Sciatic nerve (tissue), 2 donors: ENCODE results near the gene STATH. TPM values are rescaled to one million over a fixed set of nuclear protein-coding genes. Genes with fewer than 3 reads are reported as not detected.
"Not testable (repeated sequence)": the region's sequence is repeated elsewhere in the genome, so short reads cannot be mapped to it uniquely, and the experiment has no call there.

Source experiments
- ATAC-seq: fragments of 200-7000 bp; cut with Tn5 transposase; one replicate; pipeline ENCODE4 v1.9.1; 2020; ENCODE audit warnings: mild to moderate bottlenecking, moderate library complexity
- DNase-seq: peaks from one replicate; pipeline ENCODE4 v3.0.0-alpha.2; 2020; ENCODE audit warnings: low spot score
- intact Hi-C: fragments of 100-400 bp; cut with DNase I; formaldehyde crosslinking; loops from one replicate; pipeline ENCODE4 v1.14.2; 2022
- total RNA-seq: library from RNA; stranded (reverse); fragmentation: NEBNext Ultra II Directional; extraction: Animal tissue kit (Norgen Biotek cat#: 25700); gene quantifications from one replicate; pipeline ENCODE4 v1.2.1, GENCODE V29; 2021
- donor health status: DM: no; HTN: no; CAD: no.
- donor health status: DM: no; HTN: no; CAD: no.

STATH gene
- total RNA-seq, 1 donor from 2014 or later: not detected

DNA sequence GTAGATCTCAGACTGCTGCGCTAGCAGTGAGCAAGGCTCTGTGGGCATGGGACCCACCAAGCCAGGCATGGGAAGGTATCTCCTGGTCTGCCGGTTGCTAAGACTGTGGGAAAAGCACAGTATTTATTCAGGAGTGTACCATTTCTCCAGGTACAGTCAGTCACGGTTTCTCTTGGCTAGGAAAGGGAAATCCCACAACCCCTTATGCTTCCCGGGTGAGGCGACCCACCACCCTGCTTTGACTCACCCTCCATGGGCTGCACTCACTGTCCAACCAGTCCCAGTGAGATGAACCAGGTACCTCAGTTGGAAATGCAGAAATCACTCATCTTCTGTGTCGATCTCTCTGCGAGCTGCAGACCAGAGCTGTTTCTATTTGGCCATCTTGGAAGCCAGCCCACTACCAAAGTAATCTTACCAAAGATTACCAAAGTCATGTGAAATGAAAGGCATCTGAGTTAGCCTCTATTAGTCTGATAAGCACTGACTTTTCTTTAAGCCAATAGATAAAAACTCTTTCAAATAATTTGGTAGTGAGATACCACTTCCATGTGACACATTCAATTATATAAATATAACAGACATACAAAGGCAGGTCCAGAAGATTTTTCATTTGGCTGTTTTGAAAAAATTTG, 46.0 kb downstream of the STATH start:
- DNase-seq: no peak
- intact Hi-C loops: no loop called here
- ATAC-seq: no peak

- not testable (repeated sequence) for ATAC-seq
Measured at GRCh38 chr4:70050138-70050537, 54.4 kb downstream of the STATH start, which contains the start of gene HTN1. Gene HTN1 (plus strand): TSS chr4:70050438. CDS start chr4:70053077, 2,639 bp downstream.

More at GRCh38 chr4:70050138-70050537, 54.4 kb downstream of the STATH start, which contains the start of gene HTN1:
- intact Hi-C loops, DNase-seq: not testable (repeated sequence)

Other genes starting within 250 kb of the STATH start
- 1.3 TPM for gene SULT1B1, start 235.3 kb upstream of the STATH start, total RNA-seq
- gene SULT1E1, start 135.8 kb upstream of the STATH start, total RNA-seq: not detected
- not detected for gene CSN1S1, start 64.9 kb upstream of the STATH start, total RNA-seq
- not detected for gene CSN2, start 30.2 kb upstream of the STATH start, total RNA-seq
- not detected for gene HTN3, start 32.5 kb downstream of the STATH start, total RNA-seq
- gene HTN1, start 54.5 kb downstream of the STATH start, total RNA-seq: not detected
- not detected for gene PRR27, start 158.3 kb downstream of the STATH start, total RNA-seq
- gene ODAM, start 199.8 kb downstream of the STATH start, total RNA-seq: not detected
- gene FDCSP, start 230.2 kb downstream of the STATH start, total RNA-seq: not detected
- gene CSN3, start 246.6 kb downstream of the STATH start, total RNA-seq: not detected